GM12874 (cell line): ENCODE measurements around the gene KIAA0319L.

ENCODE experiments used
- TF ChIP-seq, protein P1 (sequence below): IDR thresholded peaks from 2 replicates; pipeline ENCODE4 v1.5.1; 2011; ENCODE audit warnings: low read depth, mild to moderate bottlenecking, control low read depth, low read length, moderate library complexity; ENCODE audit not compliant: insufficient read depth

KIAA0319L gene

GRCh38 chr1:35488336-35488735 lies 68.9 kb downstream of the KIAA0319L start:
- TF ChIP-seq, protein P1, sequence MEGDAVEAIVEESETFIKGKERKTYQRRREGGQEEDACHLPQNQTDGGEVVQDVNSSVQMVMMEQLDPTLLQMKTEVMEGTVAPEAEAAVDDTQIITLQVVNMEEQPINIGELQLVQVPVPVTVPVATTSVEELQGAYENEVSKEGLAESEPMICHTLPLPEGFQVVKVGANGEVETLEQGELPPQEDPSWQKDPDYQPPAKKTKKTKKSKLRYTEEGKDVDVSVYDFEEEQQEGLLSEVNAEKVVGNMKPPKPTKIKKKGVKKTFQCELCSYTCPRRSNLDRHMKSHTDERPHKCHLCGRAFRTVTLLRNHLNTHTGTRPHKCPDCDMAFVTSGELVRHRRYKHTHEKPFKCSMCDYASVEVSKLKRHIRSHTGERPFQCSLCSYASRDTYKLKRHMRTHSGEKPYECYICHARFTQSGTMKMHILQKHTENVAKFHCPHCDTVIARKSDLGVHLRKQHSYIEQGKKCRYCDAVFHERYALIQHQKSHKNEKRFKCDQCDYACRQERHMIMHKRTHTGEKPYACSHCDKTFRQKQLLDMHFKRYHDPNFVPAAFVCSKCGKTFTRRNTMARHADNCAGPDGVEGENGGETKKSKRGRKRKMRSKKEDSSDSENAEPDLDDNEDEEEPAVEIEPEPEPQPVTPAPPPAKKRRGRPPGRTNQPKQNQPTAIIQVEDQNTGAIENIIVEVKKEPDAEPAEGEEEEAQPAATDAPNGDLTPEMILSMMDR, result no peak

DNA sequence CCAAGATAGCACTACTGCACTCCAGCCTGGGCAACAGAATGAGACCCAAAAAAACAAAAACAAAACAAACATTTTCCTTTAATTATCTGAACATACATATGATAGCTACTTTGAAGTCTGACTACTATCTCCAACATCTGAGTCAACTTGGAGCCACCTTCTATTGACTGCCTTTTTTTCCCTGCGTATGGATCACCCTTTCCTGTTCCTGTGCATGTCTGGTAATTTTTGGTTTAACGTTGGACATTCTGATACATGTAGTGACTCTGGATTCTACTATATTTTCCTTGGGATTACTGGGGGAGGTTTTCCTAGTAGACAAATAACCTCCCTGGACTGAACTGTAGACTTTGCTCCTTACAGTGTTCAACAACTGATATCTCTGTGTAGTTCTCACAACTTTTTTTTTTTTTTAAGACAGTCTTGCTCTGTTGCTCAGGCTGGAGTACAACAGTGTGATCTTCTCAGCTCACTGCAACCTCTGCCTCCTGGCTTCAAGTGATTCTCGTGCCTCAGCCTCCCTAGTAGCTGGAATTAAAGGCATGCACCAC lies 70.3 kb downstream of the KIAA0319L start:
- TF ChIP-seq, protein P1, result no peak

GRCh38 chr1:35481229-35481628 lies 76.0 kb downstream of the KIAA0319L start:
- TF ChIP-seq, protein P1, result no peak

DNA sequence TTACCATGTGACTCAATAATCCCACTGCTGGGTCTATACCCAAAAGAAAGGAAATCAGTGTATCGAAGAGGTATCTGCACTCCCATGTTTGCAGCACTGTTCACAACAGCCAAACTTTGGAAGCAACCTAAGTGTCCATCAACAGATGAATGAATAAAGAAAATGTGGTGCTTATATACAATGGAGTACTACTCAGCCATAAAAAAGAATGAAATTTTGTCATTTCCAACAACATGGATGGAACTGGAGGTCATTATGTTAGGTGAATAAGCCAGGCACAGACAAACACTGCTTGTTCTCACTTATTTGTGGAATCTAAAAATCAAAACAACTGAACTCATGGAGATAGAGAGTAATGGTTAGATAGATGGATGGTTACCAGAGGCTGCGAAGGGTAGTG lies 79.3 kb downstream of the KIAA0319L start:
- TF ChIP-seq, protein P1, result no peak

GRCh38 chr1:35475856-35476674 lies 81.1 kb downstream of the KIAA0319L start:
- TF ChIP-seq, protein P1, result no peak

GRCh38 chr1:35475356-35475755 lies 81.8 kb downstream of the KIAA0319L start:
- TF ChIP-seq, protein P1, result no peak

GRCh38 chr1:35470977-35471613 lies 86.1 kb downstream of the KIAA0319L start:
- TF ChIP-seq, protein P1, result no peak
